Upper lobe of left lung (tissue), 4 donors: ENCODE measurements around the gene CMTM7.

Experiments
- CTCF ChIP-seq, 6 experiments: fragments of 450-650 bp in 4 of 6; fragments of 200-600 bp in 2 of 6; sonication (generic) in 2 of 6; IDR thresholded peaks; one replicate each; pipeline ENCODE4 v1.5.1; 2016 to 2019; ENCODE audit warnings: antibody characterized with exemption in 6 of 6
- POLR2A ChIP-seq, 4 donors: fragments of 450-650 bp; IDR thresholded peaks; one replicate each; pipeline ENCODE4 v1.5.1; 2016 to 2017; ENCODE audit warnings: antibody characterized with exemption in 4 of 4, mild to moderate bottlenecking in 2 of 4

DNA sequence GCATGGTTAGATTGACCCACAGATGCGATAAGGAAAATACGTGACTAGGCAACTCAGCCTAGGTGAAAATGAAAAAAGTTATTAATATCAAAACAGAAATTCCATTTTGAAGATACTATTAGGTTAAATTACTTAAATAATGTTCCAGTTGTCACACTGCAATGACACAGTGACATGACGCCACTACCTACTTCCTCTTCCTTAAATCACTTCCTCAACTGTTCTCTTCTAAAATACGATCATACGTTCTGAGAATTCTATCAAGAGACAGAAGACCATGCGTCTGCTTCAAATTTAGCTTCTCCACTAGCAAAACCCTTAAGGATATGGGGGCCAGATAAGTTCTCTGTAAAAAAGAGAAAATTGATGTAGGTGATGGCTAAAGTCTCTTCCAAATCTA, 92.8 kb downstream of the CMTM7 start:
- peak in 1 of 4 donors; percentile 39 for TF ChIP-seq POLR2A (IDR thresholded peaks at IDR 0.05)
- TF ChIP-seq CTCF (IDR thresholded peaks at IDR 0.05) = no peak
